WTC11 (cell line): Measurements from ENCODE around the gene NXT1. TPM values are rescaled to one million over a fixed set of nuclear protein-coding genes. Genes with fewer than 3 reads are reported as not detected.
"Not testable (repeated sequence)": the region's sequence is repeated elsewhere in the genome, so short reads cannot be mapped to it uniquely, and the experiment has no call there.

Source experiments
- ATAC-seq: fragments of 200-7000 bp; cut with Tn5 transposase; 2 replicates; pipeline ENCODE4 v1.10.0; 2021; ENCODE audit warnings: mild to moderate bottlenecking, moderate library complexity
- CTCF ChIA-PET: fragments of 300-600 bp; sonication (Branson Sonifier 250); formaldehyde crosslinking; loops from one replicate; lab custom pipeline; 2021; ENCODE audit warnings: antibody characterized with exemption; lab: Charles Lee
- POLR2A ChIA-PET: fragments of 350-600 bp; sonication (Branson Sonifier 250); formaldehyde crosslinking; loops from one replicate; lab custom pipeline; 2021; ENCODE audit warnings: antibody characterized with exemption; lab: Charles Lee
- DNase-seq: peaks from one replicate; pipeline ENCODE4 v3.0.0; 2021; ENCODE audit warnings: low spot score
- H3K27ac Mint-ChIP-seq: 2 replicates; pipeline ENCODE4 v1.8.0; 2021; ENCODE audit warnings: mixed read lengths
- H3K27me3 Mint-ChIP-seq: 2 replicates; pipeline ENCODE4 v1.8.0; 2021; ENCODE audit warnings: low read depth, mild to moderate bottlenecking, moderate library complexity, mixed read lengths
- H3K36me3 Mint-ChIP-seq: 2 replicates; pipeline ENCODE4 v1.8.0; 2021; ENCODE audit warnings: mixed read lengths
- H3K4me1 Mint-ChIP-seq: 2 replicates; pipeline ENCODE4 v1.8.0; 2022; ENCODE audit warnings: mixed read lengths
- H3K4me3 Mint-ChIP-seq: 2 replicates; pipeline ENCODE4 v1.8.0; 2021; ENCODE audit warnings: mild to moderate bottlenecking, moderate library complexity, mixed read lengths
- H3K9me3 Mint-ChIP-seq: 2 replicates; pipeline ENCODE4 v1.8.0; 2021; ENCODE audit warnings: mixed read lengths
- CREB1 ChIP-seq: sonication (generic); formaldehyde crosslinking; IDR thresholded peaks from 2 replicates; pipeline ENCODE4 v1.8.0; 2023; ENCODE audit warnings: mild to moderate bottlenecking, missing genetic modification reagents
- ELF4 ChIP-seq: sonication (generic); formaldehyde crosslinking; IDR thresholded peaks from 2 replicates; pipeline ENCODE4 v1.8.1; 2022; ENCODE audit warnings: low read depth, mild to moderate bottlenecking, moderate library complexity, missing genetic modification reagents
- EMX1 ChIP-seq: fragments of 250-450 bp; sonication (Bioruptor Pico); IDR thresholded peaks from 2 replicates; pipeline ENCODE4 v1.8.0; 2021; ENCODE audit warnings: mild to moderate bottlenecking
- ESRRA ChIP-seq: sonication (generic); formaldehyde crosslinking; IDR thresholded peaks from 2 replicates; pipeline ENCODE4 v1.8.1; 2022; ENCODE audit warnings: mild to moderate bottlenecking, missing genetic modification reagents, borderline replicate concordance
- ETV6 ChIP-seq: sonication (generic); formaldehyde crosslinking; IDR thresholded peaks from 2 replicates; pipeline ENCODE4 v1.8.1; 2022; ENCODE audit warnings: mild to moderate bottlenecking, missing genetic modification reagents
- FOXJ3 ChIP-seq: sonication (generic); formaldehyde crosslinking; IDR thresholded peaks from 2 replicates; pipeline ENCODE4 v1.9.0; 2021; ENCODE audit warnings: missing genetic modification reagents, mild to moderate bottlenecking, borderline replicate concordance
- FOXK1 ChIP-seq: sonication (generic); formaldehyde crosslinking; IDR thresholded peaks from 2 replicates; pipeline ENCODE4 v1.8.0; 2022; ENCODE audit warnings: mild to moderate bottlenecking, moderate library complexity, missing genetic modification reagents
- FOXP1 ChIP-seq: sonication (generic); formaldehyde crosslinking; IDR thresholded peaks from 2 replicates; pipeline ENCODE4 v1.8.0; 2022; ENCODE audit warnings: missing genetic modification reagents, mild to moderate bottlenecking, moderate library complexity, borderline replicate concordance
- IRF2 ChIP-seq: sonication (generic); formaldehyde crosslinking; IDR thresholded peaks from 2 replicates; pipeline ENCODE4 v1.8.0; 2022; ENCODE audit warnings: low read depth, missing genetic modification reagents, borderline replicate concordance
- MXD4 ChIP-seq: fragments of 250-450 bp; sonication (Bioruptor Pico); IDR thresholded peaks from 2 replicates; pipeline ENCODE4 v1.8.0; 2021; ENCODE audit warnings: mild to moderate bottlenecking, moderate library complexity, borderline replicate concordance
- NR3C1 ChIP-seq: sonication (generic); formaldehyde crosslinking; conservative IDR thresholded peaks from 2 replicates; pipeline ENCODE4 v1.8.1; 2023; ENCODE audit warnings: low read depth, mild to moderate bottlenecking, missing genetic modification reagents
- PRRX2 ChIP-seq: fragments of 250-450 bp; sonication (Bioruptor Pico); IDR thresholded peaks from 2 replicates; pipeline ENCODE4 v1.8.0; 2021; ENCODE audit warnings: mild to moderate bottlenecking
- SMAD3 ChIP-seq: sonication (generic); formaldehyde crosslinking; IDR thresholded peaks from 2 replicates; pipeline ENCODE4 v1.8.0; 2022; ENCODE audit warnings: missing genetic modification reagents, mild to moderate bottlenecking, borderline replicate concordance
- SP1 ChIP-seq: sonication (generic); formaldehyde crosslinking; conservative IDR thresholded peaks from 2 replicates; pipeline ENCODE4 v1.8.1; 2022; ENCODE audit warnings: missing genetic modification reagents
- ZNF121 ChIP-seq: sonication (generic); formaldehyde crosslinking; IDR thresholded peaks from 2 replicates; pipeline ENCODE4 v1.8.0; 2023; ENCODE audit warnings: missing genetic modification reagents
- ZNF138 ChIP-seq: sonication (generic); formaldehyde crosslinking; conservative IDR thresholded peaks from 2 replicates; pipeline ENCODE4 v1.8.1; 2022; ENCODE audit warnings: mild to moderate bottlenecking, moderate library complexity, missing genetic modification reagents
- ZNF317 ChIP-seq: sonication (generic); formaldehyde crosslinking; IDR thresholded peaks from 2 replicates; pipeline ENCODE4 v1.8.1; 2023; ENCODE audit warnings: low read depth, mild to moderate bottlenecking, moderate library complexity, missing genetic modification reagents, borderline replicate concordance
- ZNF423 ChIP-seq: fragments of 250-450 bp; sonication (Bioruptor Pico); IDR thresholded peaks from 2 replicates; pipeline ENCODE4 v2.1.2; 2022; ENCODE audit warnings: mild to moderate bottlenecking, moderate library complexity
- total RNA-seq: library from RNA; stranded (reverse); gene quantifications from 3 replicates; pipeline ENCODE4 v1.2.3, GENCODE V29; 2021
- TF ChIP-seq, protein P1 (sequence below): sonication (generic); formaldehyde crosslinking; IDR thresholded peaks from 2 replicates; pipeline ENCODE4 v1.8.0; 2023; ENCODE audit warnings: missing genetic modification reagents
- TF ChIP-seq, protein P2 (sequence below): sonication (generic); formaldehyde crosslinking; IDR thresholded peaks from 2 replicates; pipeline ENCODE4 v1.8.1; 2023; ENCODE audit warnings: mild to moderate bottlenecking, moderate library complexity, missing genetic modification reagents
- TF ChIP-seq, protein P3 (sequence below): sonication (generic); formaldehyde crosslinking; conservative IDR thresholded peaks from 2 replicates; pipeline ENCODE4 v1.8.1; 2022; ENCODE audit warnings: mild to moderate bottlenecking, missing genetic modification reagents
- TF ChIP-seq, protein P4 (sequence below): sonication (generic); formaldehyde crosslinking; IDR thresholded peaks from 2 replicates; pipeline ENCODE4 v1.8.1; 2022; ENCODE audit warnings: low read depth, missing genetic modification reagents, borderline replicate concordance
- TF ChIP-seq, protein P5 (sequence below): sonication (generic); formaldehyde crosslinking; IDR thresholded peaks from 2 replicates; pipeline ENCODE4 v1.8.0; 2022; ENCODE audit warnings: mild to moderate bottlenecking, missing genetic modification reagents
- TF ChIP-seq, protein P6 (sequence below): sonication (generic); formaldehyde crosslinking; IDR thresholded peaks from 2 replicates; pipeline ENCODE4 v1.8.0; 2022; ENCODE audit warnings: mild to moderate bottlenecking, missing genetic modification reagents

NXT1 gene
- total RNA-seq, 1 experiment from 2014 or later: 18.8 TPM

DNA sequence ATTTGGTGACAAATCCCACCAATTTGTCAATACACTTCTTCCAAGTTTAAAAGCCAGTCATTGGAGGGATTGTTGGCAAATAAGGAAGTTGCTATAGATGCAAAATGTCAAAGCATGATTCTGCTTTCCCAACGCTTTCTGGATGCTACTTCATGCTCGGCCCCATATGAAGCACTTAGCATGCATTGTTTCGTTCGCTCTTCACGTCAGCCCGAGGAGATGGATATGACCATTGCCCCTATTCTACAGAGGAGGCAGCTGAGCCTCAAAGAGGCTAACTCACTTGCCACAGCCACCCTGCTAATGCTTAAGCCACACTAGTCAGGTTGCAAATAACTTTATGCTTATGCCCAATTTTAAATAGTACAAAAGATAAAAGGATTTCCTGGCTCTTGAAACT lies 2.8 kb upstream of the NXT1 start:
- peaks cover 7% of the 10 kb centered on the region for H3K9me3 Mint-ChIP-seq
- H3K27me3 Mint-ChIP-seq: no peaks in the 10 kb centered on the region; the same call in none of the 2 replicates
- H3K4me3 Mint-ChIP-seq: no peak overlapping the region
- ChIA-PET POLR2A (no interaction called here), CTCF (no interaction called here)
- TF ChIP-seq ZNF138 (no peak), FOXJ3 (CRISPR knock-in tag) (no peak), FOXP1 (CRISPR knock-in tag) (no peak), ETV6 (CRISPR knock-in tag) (no peak), NR3C1 (CRISPR knock-in tag) (no peak), MXD4 (CRISPR knock-in tag) (no peak), SMAD3 (CRISPR knock-in tag) (no peak), CREB1 (CRISPR knock-in tag) (no peak), EMX1 (CRISPR knock-in tag) (no peak), IRF2 (CRISPR knock-in tag) (no peak), ESRRA (no peak)
- TF ChIP-seq, protein P1, sequence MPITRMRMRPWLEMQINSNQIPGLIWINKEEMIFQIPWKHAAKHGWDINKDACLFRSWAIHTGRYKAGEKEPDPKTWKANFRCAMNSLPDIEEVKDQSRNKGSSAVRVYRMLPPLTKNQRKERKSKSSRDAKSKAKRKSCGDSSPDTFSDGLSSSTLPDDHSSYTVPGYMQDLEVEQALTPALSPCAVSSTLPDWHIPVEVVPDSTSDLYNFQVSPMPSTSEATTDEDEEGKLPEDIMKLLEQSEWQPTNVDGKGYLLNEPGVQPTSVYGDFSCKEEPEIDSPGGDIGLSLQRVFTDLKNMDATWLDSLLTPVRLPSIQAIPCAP (CRISPR knock-in tag): no peak
- TF ChIP-seq, protein P2, sequence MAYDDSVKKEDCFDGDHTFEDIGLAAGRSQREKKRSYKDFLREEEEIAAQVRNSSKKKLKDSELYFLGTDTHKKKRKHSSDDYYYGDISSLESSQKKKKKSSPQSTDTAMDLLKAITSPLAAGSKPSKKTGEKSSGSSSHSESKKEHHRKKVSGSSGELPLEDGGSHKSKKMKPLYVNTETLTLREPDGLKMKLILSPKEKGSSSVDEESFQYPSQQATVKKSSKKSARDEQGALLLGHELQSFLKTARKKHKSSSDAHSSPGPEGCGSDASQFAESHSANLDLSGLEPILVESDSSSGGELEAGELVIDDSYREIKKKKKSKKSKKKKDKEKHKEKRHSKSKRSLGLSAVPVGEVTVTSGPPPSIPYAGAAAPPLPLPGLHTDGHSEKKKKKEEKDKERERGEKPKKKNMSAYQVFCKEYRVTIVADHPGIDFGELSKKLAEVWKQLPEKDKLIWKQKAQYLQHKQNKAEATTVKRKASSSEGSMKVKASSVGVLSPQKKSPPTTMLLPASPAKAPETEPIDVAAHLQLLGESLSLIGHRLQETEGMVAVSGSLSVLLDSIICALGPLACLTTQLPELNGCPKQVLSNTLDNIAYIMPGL (CRISPR knock-in tag): no peak
- TF ChIP-seq, protein P3, sequence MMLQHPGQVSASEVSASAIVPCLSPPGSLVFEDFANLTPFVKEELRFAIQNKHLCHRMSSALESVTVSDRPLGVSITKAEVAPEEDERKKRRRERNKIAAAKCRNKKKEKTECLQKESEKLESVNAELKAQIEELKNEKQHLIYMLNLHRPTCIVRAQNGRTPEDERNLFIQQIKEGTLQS (CRISPR knock-in tag): no peak
- TF ChIP-seq, protein P4, sequence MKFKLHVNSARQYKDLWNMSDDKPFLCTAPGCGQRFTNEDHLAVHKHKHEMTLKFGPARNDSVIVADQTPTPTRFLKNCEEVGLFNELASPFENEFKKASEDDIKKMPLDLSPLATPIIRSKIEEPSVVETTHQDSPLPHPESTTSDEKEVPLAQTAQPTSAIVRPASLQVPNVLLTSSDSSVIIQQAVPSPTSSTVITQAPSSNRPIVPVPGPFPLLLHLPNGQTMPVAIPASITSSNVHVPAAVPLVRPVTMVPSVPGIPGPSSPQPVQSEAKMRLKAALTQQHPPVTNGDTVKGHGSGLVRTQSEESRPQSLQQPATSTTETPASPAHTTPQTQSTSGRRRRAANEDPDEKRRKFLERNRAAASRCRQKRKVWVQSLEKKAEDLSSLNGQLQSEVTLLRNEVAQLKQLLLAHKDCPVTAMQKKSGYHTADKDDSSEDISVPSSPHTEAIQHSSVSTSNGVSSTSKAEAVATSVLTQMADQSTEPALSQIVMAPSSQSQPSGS (CRISPR knock-in tag): no peak
- DNase-seq: no peak
- H3K4me1 Mint-ChIP-seq: peaks cover 34% of the 10 kb centered on the region
- no peaks in the 10 kb centered on the region for H3K36me3 Mint-ChIP-seq
- no peak overlapping the region for H3K27ac Mint-ChIP-seq
- ATAC-seq: no peak

DNA sequence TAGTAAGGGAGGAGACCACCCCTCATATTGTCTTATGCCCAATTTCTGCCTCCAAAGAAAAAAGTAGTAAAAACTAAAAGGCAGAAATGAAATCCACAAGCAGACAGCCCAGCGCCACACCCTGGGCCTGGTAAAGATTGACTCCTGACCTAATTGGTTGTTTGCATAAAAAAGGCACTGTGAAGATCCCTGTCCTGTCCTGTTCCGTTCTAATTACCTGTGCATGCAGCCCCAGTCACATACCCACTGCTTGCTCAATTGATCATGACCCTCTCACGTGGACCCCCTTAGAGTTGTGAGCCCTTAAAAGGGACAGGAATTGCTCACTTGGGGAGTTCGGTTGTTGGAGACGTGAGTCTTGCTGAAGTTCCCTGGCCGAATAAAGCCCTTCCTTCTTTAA lies 2.1 kb upstream of the NXT1 start:
- POLR2A ChIA-PET: not testable (repeated sequence)

DNA sequence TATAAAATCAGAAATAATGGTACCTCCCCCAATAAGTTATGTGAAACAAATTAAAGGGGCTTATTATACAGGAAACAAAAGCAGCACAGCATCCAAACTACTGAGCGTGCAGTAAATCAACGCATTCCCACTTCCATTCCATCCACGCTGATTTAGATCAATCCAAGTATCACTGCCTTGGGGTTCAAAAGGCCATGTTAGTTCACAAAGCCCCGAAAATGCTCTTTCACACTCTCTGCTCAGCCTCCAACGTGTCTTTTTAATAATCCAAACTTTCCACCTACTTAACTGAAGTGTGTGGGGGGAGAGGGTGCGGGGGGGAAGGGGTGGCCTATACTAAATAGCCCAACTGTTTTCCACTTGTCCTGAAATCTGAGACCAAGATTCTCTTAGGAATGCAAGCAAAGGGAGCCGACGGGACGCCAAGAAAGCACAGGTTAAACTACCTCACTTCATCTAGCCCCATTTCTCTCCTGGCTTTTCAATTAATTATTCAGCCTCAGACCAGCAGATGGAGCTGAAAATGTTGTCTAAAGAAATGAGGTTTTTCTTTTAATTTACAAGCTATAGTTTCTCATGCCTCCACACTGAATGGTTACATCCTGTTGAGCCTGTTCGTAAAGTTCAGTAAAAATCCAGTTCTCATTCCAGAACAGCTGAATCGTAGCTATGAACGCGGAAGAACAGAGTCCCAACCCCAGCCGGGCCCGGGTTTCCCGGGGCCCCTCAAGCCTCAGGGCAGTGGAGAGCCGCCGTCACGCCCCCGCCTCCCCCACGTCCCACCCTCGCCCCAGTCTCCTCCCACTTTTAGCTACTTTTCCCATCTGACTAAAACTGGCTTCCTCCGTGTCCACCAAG lies 1.0 kb upstream of the NXT1 start:
- ChIA-PET POLR2A (interaction anchor here (0.7 to 1.2 kb wide), 5 partner anchors 8 to 72 kb away, joined by 3 to 4 read pairs (median 4); partner anchors contain the start of genes GZF1 and NAPB), CTCF (interaction anchor here (0.6 to 2.5 kb wide), 21 partner anchors 9 to 1588 kb away, joined by 3 to 27 read pairs (median 5); partner anchors contain the start of genes NAPB and THBD)
- peaks cover 7% of the 10 kb centered on the region for H3K36me3 Mint-ChIP-seq
- peak; percentile 24 for ATAC-seq
- H3K27me3 Mint-ChIP-seq: no peaks in the 10 kb centered on the region; the same call in none of the 2 replicates
- peak overlapping the region; percentile 97 for H3K4me3 Mint-ChIP-seq
- TF ChIP-seq SP1 (CRISPR knock-in tag) (no peak), ETV6 (CRISPR knock-in tag) (no peak), PRRX2 (CRISPR knock-in tag) (no peak), ZNF423 (no peak), ELF4 (CRISPR knock-in tag) (no peak), ZNF317 (CRISPR knock-in tag) (no peak), FOXK1 (CRISPR knock-in tag) (no peak)
- TF ChIP-seq, protein P5, sequence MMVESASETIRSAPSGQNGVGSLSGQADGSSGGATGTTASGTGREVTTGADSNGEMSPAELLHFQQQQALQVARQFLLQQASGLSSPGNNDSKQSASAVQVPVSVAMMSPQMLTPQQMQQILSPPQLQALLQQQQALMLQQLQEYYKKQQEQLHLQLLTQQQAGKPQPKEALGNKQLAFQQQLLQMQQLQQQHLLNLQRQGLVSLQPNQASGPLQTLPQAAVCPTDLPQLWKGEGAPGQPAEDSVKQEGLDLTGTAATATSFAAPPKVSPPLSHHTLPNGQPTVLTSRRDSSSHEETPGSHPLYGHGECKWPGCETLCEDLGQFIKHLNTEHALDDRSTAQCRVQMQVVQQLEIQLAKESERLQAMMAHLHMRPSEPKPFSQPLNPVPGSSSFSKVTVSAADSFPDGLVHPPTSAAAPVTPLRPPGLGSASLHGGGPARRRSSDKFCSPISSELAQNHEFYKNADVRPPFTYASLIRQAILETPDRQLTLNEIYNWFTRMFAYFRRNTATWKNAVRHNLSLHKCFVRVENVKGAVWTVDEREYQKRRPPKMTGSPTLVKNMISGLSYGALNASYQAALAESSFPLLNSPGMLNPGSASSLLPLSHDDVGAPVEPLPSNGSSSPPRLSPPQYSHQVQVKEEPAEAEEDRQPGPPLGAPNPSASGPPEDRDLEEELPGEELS (CRISPR knock-in tag): no peak
- TF ChIP-seq, protein P6, sequence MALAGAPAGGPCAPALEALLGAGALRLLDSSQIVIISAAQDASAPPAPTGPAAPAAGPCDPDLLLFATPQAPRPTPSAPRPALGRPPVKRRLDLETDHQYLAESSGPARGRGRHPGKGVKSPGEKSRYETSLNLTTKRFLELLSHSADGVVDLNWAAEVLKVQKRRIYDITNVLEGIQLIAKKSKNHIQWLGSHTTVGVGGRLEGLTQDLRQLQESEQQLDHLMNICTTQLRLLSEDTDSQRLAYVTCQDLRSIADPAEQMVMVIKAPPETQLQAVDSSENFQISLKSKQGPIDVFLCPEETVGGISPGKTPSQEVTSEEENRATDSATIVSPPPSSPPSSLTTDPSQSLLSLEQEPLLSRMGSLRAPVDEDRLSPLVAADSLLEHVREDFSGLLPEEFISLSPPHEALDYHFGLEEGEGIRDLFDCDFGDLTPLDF (CRISPR knock-in tag): no peak
- no peaks in the 10 kb centered on the region for H3K9me3 Mint-ChIP-seq
- H3K27ac Mint-ChIP-seq: peak overlapping the region; percentile 100
- DNase-seq: peak; percentile 25
- H3K4me1 Mint-ChIP-seq: peaks cover 34% of the 10 kb centered on the region

More for the DNA sequence above, 2.1 kb upstream of the NXT1 start:
- DNase-seq, ATAC-seq, H3K9me3 Mint-ChIP-seq, H3K27me3 Mint-ChIP-seq, CTCF ChIA-PET, H3K36me3 Mint-ChIP-seq: not testable (repeated sequence)
- TF ChIP-seq ZNF121: peak; percentile 53; the same call in 1 of the 2 replicates
- Mint-ChIP-seq H3K4me3 (peak overlapping the region; percentile 97), H3K27ac (peak overlapping the region; percentile 42), H3K4me1 (peaks cover 34% of the 10 kb centered on the region)
